GM15510 (cell line): Measurements from ENCODE around the gene NFS1.

Experiments used
- POLR2A ChIP-seq: IDR thresholded peaks from 3 replicates; pipeline ENCODE4 v1.6.1; 2011; ENCODE audit warnings: borderline replicate concordance; ENCODE audit not compliant: insufficient read length; ENCODE audit errors: extremely low read depth

Gene NFS1

GRCh38 chr20:35715652-35716051 is 16.5 kb upstream of the NFS1 start:
- TF ChIP-seq POLR2A = no peak

GRCh38 chr20:35714127-35714526 is 15.0 kb upstream of the NFS1 start:
- no peak for TF ChIP-seq POLR2A

- no peak for TF ChIP-seq POLR2A
Measured at GRCh38 chr20:35711588-35712209, 12.5 kb upstream of the NFS1 start.

- no peak for TF ChIP-seq POLR2A
Measured at GRCh38 chr20:35710884-35711587, 11.9 kb upstream of the NFS1 start.

- no peak for TF ChIP-seq POLR2A
Measured at GRCh38 chr20:35710039-35710438, 10.9 kb upstream of the NFS1 start.

GRCh38 chr20:35709259-35709658 is 10.1 kb upstream of the NFS1 start:
- TF ChIP-seq POLR2A = no peak

GRCh38 chr20:35708502-35708901 is 9.3 kb upstream of the NFS1 start:
- TF ChIP-seq POLR2A = no peak

GRCh38 chr20:35704514-35705261 is 5.5 kb upstream of the NFS1 start:
- TF ChIP-seq POLR2A = no peak

- TF ChIP-seq POLR2A = peak; percentile 8
Measured at GRCh38 chr20:35702824-35703695, 3.9 kb upstream of the NFS1 start.

- peak; percentile 5 for TF ChIP-seq POLR2A
Measured at GRCh38 chr20:35702051-35702823, 3.1 kb upstream of the NFS1 start.

GRCh38 chr20:35700625-35701148 is 1.5 kb upstream of the NFS1 start:
- no peak for TF ChIP-seq POLR2A

- no peak for TF ChIP-seq POLR2A
Measured at GRCh38 chr20:35699957-35700624, 939 bp upstream of the NFS1 start.

GRCh38 chr20:35698298-35699126 is 640 bp downstream of the NFS1 start:
- no peak for TF ChIP-seq POLR2A

GRCh38 chr20:35697696-35698297 is 1.4 kb downstream of the NFS1 start:
- no peak for TF ChIP-seq POLR2A
